ENCODE measurements around the gene MMUT.

Gene MMUT

GRCh38 chr6:49454787-49455709 is 8.0 kb downstream of the MMUT start:
- no peak for TF ChIP-seq GATA3 (IDR thresholded peaks at IDR 0.05; ENCODE audit: low read depth, low read length)
- TF ChIP-seq GATA2 (IDR thresholded peaks at IDR 0.05; ENCODE audit: low read depth, low read length): no peak

DNA sequence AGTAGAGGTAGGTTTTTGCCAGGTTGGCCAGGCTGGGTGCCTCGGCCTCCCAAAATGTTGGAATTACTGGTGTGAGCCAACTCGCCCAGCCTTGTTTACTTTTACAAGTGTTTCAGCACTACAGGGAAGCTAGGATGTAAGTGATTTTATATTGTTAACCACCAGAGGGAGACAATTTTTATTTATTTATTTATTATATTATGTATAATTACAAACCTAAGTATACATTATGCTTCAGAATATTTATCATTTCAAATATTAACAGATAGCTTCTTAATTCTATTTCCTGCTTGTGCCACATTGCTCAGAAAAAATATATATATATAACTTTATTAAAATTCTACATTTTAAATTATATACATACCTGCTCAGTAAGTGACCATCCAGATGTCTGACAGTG is 9.8 kb downstream of the MMUT start:
- no peak for TF ChIP-seq GATA3 (IDR thresholded peaks at IDR 0.05; ENCODE audit: low read depth, low read length)
- no peak for TF ChIP-seq GATA2 (IDR thresholded peaks at IDR 0.05; ENCODE audit: low read depth, low read length)

GRCh38 chr6:49430866-49431265 is 32.2 kb downstream of the MMUT start:
- no peak for TF ChIP-seq GATA2 (IDR thresholded peaks at IDR 0.05; ENCODE audit: low read depth, low read length)
- no peak for TF ChIP-seq GATA3 (IDR thresholded peaks at IDR 0.05; ENCODE audit: low read depth, low read length)

- TF ChIP-seq GATA3 (IDR thresholded peaks at IDR 0.05; ENCODE audit: low read depth, low read length) (no peak), GATA2 (IDR thresholded peaks at IDR 0.05; ENCODE audit: low read depth, low read length) (no peak)
Observed at GRCh38 chr6:49430187-49430586, 32.9 kb downstream of the MMUT start.

DNA sequence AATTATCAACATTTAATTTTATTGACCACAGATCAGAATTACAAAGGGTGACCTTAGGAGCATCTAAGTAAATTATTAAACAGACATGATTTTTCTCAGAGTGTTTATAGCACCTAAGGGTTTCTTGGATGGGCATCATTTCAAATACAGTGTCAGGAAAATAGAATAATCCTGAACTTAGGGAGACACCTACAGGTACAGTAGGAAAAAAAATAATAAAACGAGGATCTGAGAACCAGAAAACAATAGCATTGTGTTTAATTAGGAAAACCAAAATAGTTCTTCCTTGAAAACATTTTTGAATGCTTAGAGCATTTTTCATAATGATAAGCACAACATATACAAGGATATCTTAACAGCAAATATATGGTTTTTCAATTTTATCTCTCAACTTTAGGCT is 39.2 kb downstream of the MMUT start:
- no peak for TF ChIP-seq GATA2 (IDR thresholded peaks at IDR 0.05; ENCODE audit: low read depth, low read length)

- no peak for TF ChIP-seq GATA2 (IDR thresholded peaks at IDR 0.05; ENCODE audit: low read depth, low read length)
- TF ChIP-seq GATA3 (IDR thresholded peaks at IDR 0.05; ENCODE audit: low read depth, low read length): no peak
Observed at GRCh38 chr6:49416195-49416594, 46.9 kb downstream of the MMUT start.

DNA sequence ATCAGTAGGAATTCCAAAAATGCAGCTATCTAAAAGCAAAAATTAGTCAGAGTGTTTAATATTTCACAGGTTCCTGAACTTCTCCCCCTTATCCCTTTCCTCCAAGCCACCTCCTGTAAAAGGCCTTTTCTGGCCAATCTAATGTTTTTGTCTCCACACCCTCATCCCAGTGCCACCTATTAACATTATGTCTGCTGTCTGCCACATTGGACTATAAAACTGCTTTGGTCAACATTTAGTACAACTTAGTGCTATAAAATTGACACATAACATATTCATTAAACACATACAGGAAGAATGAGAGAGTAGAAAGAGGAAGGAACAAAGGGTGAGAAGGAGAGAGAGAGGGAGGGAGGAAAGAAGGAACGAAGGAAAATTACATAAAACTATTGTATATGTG is 47.7 kb downstream of the MMUT start:
- no peak for TF ChIP-seq GATA3 (IDR thresholded peaks at IDR 0.05; ENCODE audit: low read depth, low read length)

- TF ChIP-seq GATA3 (IDR thresholded peaks at IDR 0.05; ENCODE audit: low read depth, low read length) (no peak), GATA2 (IDR thresholded peaks at IDR 0.05; ENCODE audit: low read depth, low read length) (no peak)
Observed at GRCh38 chr6:49410564-49410963, 52.5 kb downstream of the MMUT start.

- TF ChIP-seq GATA2 (IDR thresholded peaks at IDR 0.05; ENCODE audit: low read depth, low read length) (no peak), GATA3 (IDR thresholded peaks at IDR 0.05; ENCODE audit: low read depth, low read length) (no peak)
Observed at GRCh38 chr6:49409951-49410542, 53.0 kb downstream of the MMUT start.

- TF ChIP-seq GATA3 (IDR thresholded peaks at IDR 0.05; ENCODE audit: low read depth, low read length) (no peak), GATA2 (IDR thresholded peaks at IDR 0.05; ENCODE audit: low read depth, low read length) (no peak)
Observed at GRCh38 chr6:49406250-49406970, 56.6 kb downstream of the MMUT start.

DNA sequence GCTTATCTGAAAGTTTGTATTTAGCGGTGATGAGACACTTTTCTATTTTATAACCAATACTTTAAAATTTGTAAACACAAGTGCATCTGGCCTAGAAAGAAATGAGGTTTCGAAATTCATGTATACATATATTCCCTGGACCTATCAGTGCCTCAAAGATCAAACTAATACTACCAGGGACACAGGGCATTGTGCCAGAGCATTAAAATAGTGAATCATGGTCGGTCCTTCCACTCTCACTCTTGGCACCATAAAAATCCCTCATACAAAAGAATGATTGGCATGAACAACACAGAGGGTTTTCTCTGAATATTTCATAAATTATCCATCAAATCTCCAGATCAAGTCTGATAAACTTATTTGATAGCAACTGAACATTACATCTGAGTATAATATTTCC is 62.0 kb downstream of the MMUT start:
- TF ChIP-seq GATA3 (IDR thresholded peaks at IDR 0.05; ENCODE audit: low read depth, low read length) (no peak), GATA2 (IDR thresholded peaks at IDR 0.05; ENCODE audit: low read depth, low read length) (no peak)

DNA sequence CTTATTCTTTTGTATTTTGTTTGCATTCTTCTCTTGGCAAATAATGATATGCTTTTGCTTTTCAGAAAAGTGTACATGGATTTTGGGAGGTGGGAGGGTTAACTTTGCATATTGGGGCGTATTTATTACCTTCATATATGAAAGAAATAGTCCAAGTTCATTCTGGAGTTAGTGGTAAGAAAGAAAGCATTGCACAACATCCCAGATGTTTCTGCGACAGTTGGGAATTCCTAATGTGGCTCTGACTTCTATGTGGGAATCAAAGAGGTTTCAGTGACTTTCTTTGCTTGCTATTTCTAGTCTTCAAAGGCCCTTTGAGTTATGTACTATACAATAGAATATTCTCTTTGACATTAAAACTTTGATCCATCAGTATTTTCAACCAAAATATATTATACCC is 78.1 kb downstream of the MMUT start:
- no peak for TF ChIP-seq GATA2 (IDR thresholded peaks at IDR 0.05; ENCODE audit: low read depth, low read length)
- no peak for TF ChIP-seq GATA3 (IDR thresholded peaks at IDR 0.05; ENCODE audit: low read depth, low read length)
